Thyroid gland (tissue), 4 donors: ENCODE measurements around the gene PPP1R12B. TPM values are rescaled to one million over a fixed set of nuclear protein-coding genes. Genes with fewer than 3 reads are reported as not detected.
A peak's percentile ranks its signal among the peaks of the same experiment; 100 is the strongest.
"Not testable (repeated sequence)": the region's sequence is repeated elsewhere in the genome, so short reads cannot be mapped to it uniquely, and the experiment has no call there.

Experiments
- DNase-seq, 2 donors: peaks; one replicate each; pipeline ENCODE4 v3.0.0-alpha.2; 2019
- H3K27ac ChIP-seq, 3 donors: fragments of 200-600 bp; sonication (generic); 1 replicate in 2 of 3; 2 replicates in 1 of 3; pipeline ENCODE4 v1.5.1; 2016 to 2019; ENCODE audit warnings: mild to moderate bottlenecking in 1 of 3, moderate library complexity in 1 of 3
- H3K27me3 ChIP-seq: fragments of 200-600 bp; sonication (generic); one replicate; pipeline ENCODE4 v1.5.1; 2019
- H3K36me3 ChIP-seq, 2 donors: fragments of 200-600 bp; sonication (generic); one replicate each; pipeline ENCODE4 v1.5.1; 2016 to 2019
- H3K4me1 ChIP-seq, 2 donors: fragments of 200-600 bp; sonication (generic); one replicate each; pipeline ENCODE4 v1.5.1; 2017 to 2019
- H3K4me3 ChIP-seq, 3 donors: fragments of 200-600 bp; sonication (generic); replicated peaks in 1 of 3; 1 replicate in 2 of 3; 2 replicates in 1 of 3; pipeline ENCODE4 v1.5.1; 2016; ENCODE audit warnings: mild to moderate bottlenecking in 1 of 3
- H3K9me3 ChIP-seq: fragments of 200-600 bp; sonication (generic); one replicate; pipeline ENCODE4 v1.5.1; 2017
- CTCF ChIP-seq, 6 experiments: fragments of 200-600 bp in 3 of 6; fragments of 450-650 bp in 3 of 6; sonication (generic) in 3 of 6; IDR thresholded peaks; one replicate each; pipeline ENCODE4 v1.5.1; 2016 to 2019; ENCODE audit warnings: antibody characterized with exemption in 6 of 6, mild to moderate bottlenecking in 2 of 6, inconsistent platforms in 1 of 6, moderate library complexity in 1 of 6
- POLR2A ChIP-seq, 2 donors: fragments of 450-650 bp; IDR thresholded peaks; one replicate each; pipeline ENCODE4 v1.6.1; 2017; ENCODE audit warnings: antibody characterized with exemption in 2 of 2, mild to moderate bottlenecking in 2 of 2, moderate library complexity in 1 of 2
- WGBS, 2 donors: methylation state at CpG; one replicate each; pipeline ENCODE4 v1.1.5; 2017; 5-methylcytosine and 5-hydroxymethylcytosine counted together
- intact Hi-C: fragments of 100-400 bp; cut with DNase I; formaldehyde crosslinking; loops from one replicate; pipeline ENCODE4 v1.15.1; 2023
- total RNA-seq, 4 donors: library from RNA; depleted of rRNA; stranded (reverse); fragments of >200 nt; gene quantifications; one replicate each; pipeline ENCODE4 v1.2.3, GENCODE V29; 2016

PPP1R12B gene
- total RNA-seq, 4 donors from 2014 or later: 34.9 to 48.5 (median 41.3) TPM

GRCh38 chr1:202433155-202434043 lies 84.9 kb downstream of the PPP1R12B start:
- no peak for DNase-seq
- Histone ChIP-seq H3K27me3 (no peaks in the 10 kb centered on the region), H3K27ac (no peak overlapping the region), H3K4me3 (no peak overlapping the region), H3K9me3 (no peaks in the 10 kb centered on the region), H3K36me3 (peaks cover 16 to 18% of the 10 kb centered on the region in 2 donors), H3K4me1 (no peaks in the 10 kb centered on the region)
- WGBS, 2 donors: 89 to 94% methylated on average over 3 of the region's 3 CpGs
- TF ChIP-seq CTCF (IDR thresholded peaks at IDR 0.05) (no peak), POLR2A (IDR thresholded peaks at IDR 0.05) (no peak)
- intact Hi-C loops: no loop called here

GRCh38 chr1:202434059-202434458 lies 85.6 kb downstream of the PPP1R12B start:
- H3K27me3 ChIP-seq: no peaks in the 10 kb centered on the region
- no peak overlapping the region for H3K4me3 ChIP-seq
- peaks cover 22 to 24% of the 10 kb centered on the region in 2 donors for H3K36me3 ChIP-seq
- no peak for TF ChIP-seq POLR2A (IDR thresholded peaks at IDR 0.05)
- TF ChIP-seq CTCF (IDR thresholded peaks at IDR 0.05): no peak
- H3K4me1 ChIP-seq: no peaks in the 10 kb centered on the region
- DNase-seq: no peak
- intact Hi-C loops: no loop called here
- no peaks in the 10 kb centered on the region for H3K9me3 ChIP-seq
- no peak overlapping the region for H3K27ac ChIP-seq

GRCh38 chr1:202438393-202439174 lies 90.1 kb downstream of the PPP1R12B start:
- Histone ChIP-seq H3K27ac (no peak overlapping the region), H3K27me3 (no peaks in the 10 kb centered on the region), H3K36me3 (peaks cover 23 to 25% of the 10 kb centered on the region in 2 donors), H3K9me3 (no peaks in the 10 kb centered on the region), H3K4me1 (no peaks in the 10 kb centered on the region), H3K4me3 (no peak overlapping the region)
- intact Hi-C loops: no loop called here
- WGBS, 2 donors: 97% methylated on average over 33 to 34 of the region's 37 CpGs
- DNase-seq: no peak
- TF ChIP-seq CTCF (IDR thresholded peaks at IDR 0.05): no peak
- no peak for TF ChIP-seq POLR2A (IDR thresholded peaks at IDR 0.05)

GRCh38 chr1:202439308-202439707 lies 90.8 kb downstream of the PPP1R12B start:
- H3K4me1 ChIP-seq: no peaks in the 10 kb centered on the region

GRCh38 chr1:202448140-202448539 lies 99.6 kb downstream of the PPP1R12B start:
- H3K4me1 ChIP-seq, intact Hi-C loops, H3K36me3 ChIP-seq, H3K27ac ChIP-seq, DNase-seq, H3K4me3 ChIP-seq, H3K27me3 ChIP-seq, H3K9me3 ChIP-seq: not testable (repeated sequence)
- WGBS, 2 donors: 90 to 96% methylated on average over 2 of the region's 2 CpGs

More at GRCh38 chr1:202439308-202439707, 90.8 kb downstream of the PPP1R12B start:
- WGBS, 2 donors: 79 to 97% methylated on average over 7 to 14 of the region's 14 CpGs
- no peak for TF ChIP-seq POLR2A (IDR thresholded peaks at IDR 0.05)
- intact Hi-C loops: no loop called here
- Histone ChIP-seq H3K9me3 (no peaks in the 10 kb centered on the region), H3K4me3 (no peak overlapping the region), H3K36me3 (peaks cover 23 to 25% of the 10 kb centered on the region in 2 donors), H3K27ac (no peak overlapping the region), H3K27me3 (no peaks in the 10 kb centered on the region)
- no peak for DNase-seq

GRCh38 chr1:202451641-202452040 lies 103.1 kb downstream of the PPP1R12B start:
- WGBS, 2 donors: 100% methylated on average over 1 to 5 of the region's 26 CpGs
- H3K9me3 ChIP-seq, intact Hi-C loops, H3K36me3 ChIP-seq, DNase-seq, H3K27me3 ChIP-seq, H3K4me1 ChIP-seq, H3K4me3 ChIP-seq: not testable (repeated sequence)
- peak overlapping the region in 1 of 3 donors; percentile 22 for H3K27ac ChIP-seq
